Trophoblast cell (in vitro differentiated cells and primary cell): ENCODE data around the gene PKD1.
"Not testable (repeated sequence)": the region's sequence is repeated elsewhere in the genome, so short reads cannot be mapped to it uniquely, and the experiment has no call there.

Experiments
- DNase-seq, 2 donors: peaks; one replicate each; pipeline ENCODE4 v3.0.0-alpha.2; 2016
- H2AFZ ChIP-seq: 2 replicates; pipeline ENCODE4 v1.6.1; 2013; ENCODE audit warnings: low read length, moderate library complexity, mild to moderate bottlenecking; ENCODE audit not compliant: insufficient read depth, poor library complexity
- H2AK5ac ChIP-seq: 2 replicates; pipeline ENCODE4 v1.6.1; 2013; ENCODE audit warnings: mild to moderate bottlenecking, low read length
- H2BK120ac ChIP-seq: 2 replicates; pipeline ENCODE4 v1.6.1; 2013; ENCODE audit warnings: low read length, mild to moderate bottlenecking, moderate library complexity; ENCODE audit not compliant: insufficient read depth, poor library complexity
- H2BK12ac ChIP-seq: 2 replicates; pipeline ENCODE4 v1.6.1; 2013; ENCODE audit warnings: mild to moderate bottlenecking, low read length, moderate library complexity
- H2BK5ac ChIP-seq: 2 replicates; pipeline ENCODE4 v1.6.1; 2013; ENCODE audit warnings: low read length, low read depth, moderate library complexity, mild to moderate bottlenecking; ENCODE audit not compliant: poor library complexity
- H3K14ac ChIP-seq: 2 replicates; pipeline ENCODE4 v1.6.1; 2013; ENCODE audit warnings: mild to moderate bottlenecking, low read length
- H3K18ac ChIP-seq: 2 replicates; pipeline ENCODE4 v1.6.1; 2013; ENCODE audit warnings: mild to moderate bottlenecking, low read length
- H3K23ac ChIP-seq: 2 replicates; pipeline ENCODE4 v1.6.1; 2013; ENCODE audit warnings: low read length
- H3K27ac ChIP-seq: 2 replicates; pipeline ENCODE4 v1.5.1; 2013; ENCODE audit warnings: low read depth, mild to moderate bottlenecking, inconsistent platforms, low read length, moderate library complexity
- H3K27me3 ChIP-seq: 2 replicates; pipeline ENCODE4 v1.6.1; 2013; ENCODE audit warnings: inconsistent platforms, mild to moderate bottlenecking, low read length, moderate library complexity; ENCODE audit not compliant: insufficient read depth
- H3K36me3 ChIP-seq, 2 experiments: 1 replicate in 1 of 2; 2 replicates in 1 of 2; pipeline ENCODE4 v1.6.1; 2013; ENCODE audit warnings: low read length in 2 of 2, mild to moderate bottlenecking in 2 of 2, moderate library complexity in 1 of 2; ENCODE audit not compliant: insufficient read depth in 2 of 2, control insufficient read depth in 1 of 2
- H3K4ac ChIP-seq: 2 replicates; pipeline ENCODE4 v1.6.1; 2013; ENCODE audit warnings: low read depth, mild to moderate bottlenecking, low read length, moderate library complexity
- H3K4me1 ChIP-seq, 2 experiments: 1 replicate in 1 of 2; 2 replicates in 1 of 2; pipeline ENCODE4 v1.6.1; 2013; ENCODE audit warnings: low read length in 2 of 2, mild to moderate bottlenecking in 2 of 2, moderate library complexity in 1 of 2; ENCODE audit not compliant: insufficient read depth in 2 of 2, control insufficient read depth in 1 of 2
- H3K4me2 ChIP-seq: 2 replicates; pipeline ENCODE4 v1.6.1; 2013; ENCODE audit warnings: inconsistent platforms, mild to moderate bottlenecking, low read length, moderate library complexity
- H3K4me3 ChIP-seq: 2 replicates; pipeline ENCODE4 v1.5.1; 2013; ENCODE audit warnings: mild to moderate bottlenecking, low read depth, low read length, inconsistent platforms
- H3K79me1 ChIP-seq: one replicate; pipeline ENCODE4 v1.6.1; 2013; ENCODE audit warnings: low read length
- H3K79me2 ChIP-seq: 2 replicates; pipeline ENCODE4 v1.6.1; 2013; ENCODE audit warnings: low read length, mild to moderate bottlenecking; ENCODE audit not compliant: control insufficient read depth, insufficient read depth, poor library complexity
- H3K9ac ChIP-seq: 2 replicates; pipeline ENCODE4 v1.6.1; 2013; ENCODE audit warnings: mild to moderate bottlenecking, low read length
- H3K9me3 ChIP-seq: 2 replicates; pipeline ENCODE4 v1.6.1; 2013; ENCODE audit warnings: low read depth, mild to moderate bottlenecking, control low read depth, inconsistent platforms, low read length; ENCODE audit not compliant: insufficient read depth
- H4K12ac ChIP-seq: 2 replicates; pipeline ENCODE4 v1.6.1; 2013; ENCODE audit warnings: low read depth, mild to moderate bottlenecking, low read length, moderate library complexity
- H4K8ac ChIP-seq: 2 replicates; pipeline ENCODE4 v1.6.1; 2013; ENCODE audit warnings: low read depth, mild to moderate bottlenecking, low read length, moderate library complexity
- H4K91ac ChIP-seq: one replicate; pipeline ENCODE4 v1.6.1; 2013; ENCODE audit warnings: low read depth, mild to moderate bottlenecking, low read length, moderate library complexity
- WGBS: extraction: QIAGEN DNeasy Blood & Tissue Kit; methylation state at CpG from one replicate; pipeline ENCODE4 v1.1.7; 2013; ENCODE audit warnings: missing lambda C conversion rate; ENCODE audit not compliant: insufficient read length, insufficient coverage; ENCODE audit errors: extremely low coverage; 5-methylcytosine and 5-hydroxymethylcytosine counted together

Gene PKD1

DNA sequence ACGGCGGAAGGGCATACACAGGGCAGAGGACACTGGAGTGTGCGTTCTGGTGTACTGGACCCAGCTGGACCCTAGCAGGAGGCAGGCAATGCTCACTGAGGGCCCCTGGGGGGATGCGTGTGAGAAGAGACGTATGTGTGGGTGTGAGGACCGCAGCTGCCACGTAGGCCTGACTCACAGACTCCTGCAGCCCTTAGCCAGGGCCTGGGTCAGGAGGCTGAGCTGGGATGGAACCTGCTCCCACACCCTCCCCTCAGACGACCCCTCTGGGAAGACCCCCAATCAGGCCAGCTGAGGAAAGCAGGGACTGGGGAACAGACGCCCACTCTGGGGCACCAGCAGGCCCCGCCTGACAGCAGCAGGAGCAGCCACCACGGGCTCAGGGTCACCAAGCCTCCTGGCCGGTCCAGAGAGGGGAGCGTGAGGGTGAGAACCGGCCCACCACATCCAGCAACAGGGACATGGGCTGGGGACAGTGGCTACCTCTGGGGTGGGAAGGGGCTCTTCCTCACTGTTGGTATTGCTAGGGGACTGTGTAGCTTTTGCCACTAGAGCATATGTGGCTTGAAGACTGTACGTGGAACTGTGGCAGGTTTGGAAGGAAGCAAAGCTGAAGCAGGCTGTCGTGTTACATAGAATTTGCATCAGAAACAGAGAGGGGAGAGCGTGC lies 28.4 kb downstream of the PKD1 start:
- H4K8ac ChIP-seq, H3K27ac ChIP-seq, H3K4me1 ChIP-seq, H2BK5ac ChIP-seq, H3K4me2 ChIP-seq, H3K4ac ChIP-seq, H4K91ac ChIP-seq, H3K18ac ChIP-seq, H3K79me2 ChIP-seq, H4K12ac ChIP-seq, H3K9me3 ChIP-seq, H2BK120ac ChIP-seq, H2BK12ac ChIP-seq, H3K79me1 ChIP-seq, H2AFZ ChIP-seq, H3K14ac ChIP-seq, H3K9ac ChIP-seq, DNase-seq, H2AK5ac ChIP-seq, H3K4me3 ChIP-seq, H3K23ac ChIP-seq, H3K27me3 ChIP-seq: not testable (repeated sequence)
- no CpG with 5 or more reads among the region's 17 CpGs for WGBS
- H3K36me3 ChIP-seq: peaks cover 60 to 65% of the 10 kb centered on the region in 2 experiments

DNA sequence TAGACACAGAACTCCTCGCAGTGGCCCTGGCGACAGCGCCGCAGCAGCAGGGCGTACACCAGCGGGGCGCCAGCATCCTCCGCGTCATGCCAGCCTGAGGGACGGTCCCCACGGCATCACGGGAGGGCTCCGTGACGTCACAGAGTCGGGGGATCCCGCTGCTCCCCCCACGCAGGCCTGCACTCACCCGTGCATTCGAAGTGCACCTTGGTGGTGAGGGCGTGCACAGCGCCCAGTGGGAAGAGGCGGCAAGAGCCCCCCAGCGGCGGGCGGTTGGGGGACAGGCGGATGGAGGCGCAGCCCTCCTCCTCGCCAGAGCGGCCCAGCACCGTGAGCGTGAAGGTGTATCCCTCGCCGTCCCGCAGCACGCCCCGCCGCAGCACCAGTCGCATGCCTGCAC lies 29.5 kb downstream of the PKD1 start:
- DNase-seq, H3K18ac ChIP-seq, H4K8ac ChIP-seq, H3K23ac ChIP-seq, H2BK120ac ChIP-seq, H3K4me1 ChIP-seq, H2AK5ac ChIP-seq, H3K27me3 ChIP-seq, H2AFZ ChIP-seq, H2BK5ac ChIP-seq, H3K27ac ChIP-seq, H2BK12ac ChIP-seq, H3K14ac ChIP-seq, H3K9me3 ChIP-seq, H3K4ac ChIP-seq, H4K12ac ChIP-seq, H3K79me2 ChIP-seq, H3K79me1 ChIP-seq, H3K9ac ChIP-seq, H4K91ac ChIP-seq, H3K4me3 ChIP-seq, H3K4me2 ChIP-seq: not testable (repeated sequence)
- peaks cover 56 to 58% of the 10 kb centered on the region in 2 experiments for H3K36me3 ChIP-seq
- no CpG with 5 or more reads among the region's 38 CpGs for WGBS

DNA sequence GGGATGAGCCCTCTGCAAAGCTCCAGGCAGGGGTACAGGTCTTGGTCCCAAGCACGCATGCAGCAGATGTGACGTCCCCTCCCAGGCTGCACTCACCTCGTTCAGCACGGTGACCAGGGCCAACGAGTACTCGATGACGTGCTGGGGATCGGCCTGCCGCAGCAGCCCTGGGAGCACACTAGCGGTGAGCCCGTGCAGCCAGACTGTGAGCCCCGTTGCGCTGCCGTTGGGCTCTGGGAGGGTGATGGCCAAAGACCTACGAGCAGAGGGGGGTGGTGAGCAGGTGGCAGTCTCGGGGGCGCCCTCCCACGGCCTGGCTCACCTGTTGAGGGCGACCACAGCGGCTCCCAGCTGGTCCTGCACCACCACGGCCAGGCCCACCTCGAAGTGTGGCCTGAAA lies 29.9 kb downstream of the PKD1 start:
- H3K4me3 ChIP-seq: peak overlapping the region; percentile 43
- H2AK5ac ChIP-seq, H2BK120ac ChIP-seq, H3K4ac ChIP-seq, H3K27ac ChIP-seq, H3K79me1 ChIP-seq, H3K9ac ChIP-seq, H3K27me3 ChIP-seq, H3K18ac ChIP-seq, H4K91ac ChIP-seq, H2BK5ac ChIP-seq, H3K9me3 ChIP-seq, H3K14ac ChIP-seq, H2AFZ ChIP-seq, H3K4me2 ChIP-seq, DNase-seq, H3K23ac ChIP-seq, H3K79me2 ChIP-seq, H4K8ac ChIP-seq, H3K4me1 ChIP-seq, H2BK12ac ChIP-seq, H4K12ac ChIP-seq: not testable (repeated sequence)
- WGBS: no CpG with 5 or more reads among the region's 22 CpGs
- peaks cover 51 to 53% of the 10 kb centered on the region in 2 experiments for H3K36me3 ChIP-seq

DNA sequence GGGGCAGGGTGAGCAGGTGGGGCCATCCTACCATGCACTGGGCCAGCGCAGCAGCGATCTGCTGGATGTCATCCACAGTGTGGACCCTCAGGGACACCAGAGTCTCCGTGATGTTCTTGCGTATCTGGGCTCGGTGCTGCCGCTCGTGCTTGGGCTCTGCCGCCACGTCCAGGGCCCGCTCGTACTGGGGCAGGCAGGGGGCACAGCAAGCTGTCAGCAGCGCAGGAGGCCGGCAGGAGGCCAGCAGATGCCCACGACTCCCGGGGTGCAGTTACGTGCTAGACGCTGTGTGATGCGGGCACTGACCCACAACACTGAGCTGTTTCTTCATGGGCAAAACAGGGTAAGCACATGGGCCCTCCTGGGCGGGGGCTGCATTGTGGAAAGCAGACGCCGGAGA lies 30.4 kb downstream of the PKD1 start:
- H2AFZ ChIP-seq, H3K27ac ChIP-seq, H3K9ac ChIP-seq, H3K79me2 ChIP-seq, H2BK5ac ChIP-seq, H3K18ac ChIP-seq, H3K27me3 ChIP-seq, DNase-seq, H4K8ac ChIP-seq, H3K14ac ChIP-seq, H3K4me3 ChIP-seq, H4K12ac ChIP-seq, H3K9me3 ChIP-seq, H2AK5ac ChIP-seq, H3K79me1 ChIP-seq, H4K91ac ChIP-seq, H2BK12ac ChIP-seq, H2BK120ac ChIP-seq, H3K4ac ChIP-seq, H3K23ac ChIP-seq, H3K4me1 ChIP-seq, H3K4me2 ChIP-seq: not testable (repeated sequence)
- WGBS: no CpG with 5 or more reads among the region's 21 CpGs
- peaks cover 51 to 53% of the 10 kb centered on the region in 2 experiments for H3K36me3 ChIP-seq
